NCI-H2029 treated with DMSO at 0.1 percent for 48 hours (cell line): ENCODE results near the gene ATRNL1.
"Not testable (repeated sequence)": the region's sequence is repeated elsewhere in the genome, so short reads cannot be mapped to it uniquely, and the experiment has no call there.

ENCODE experiments used
- DNase-seq: peaks from one replicate; lab custom pipeline; 2025; lab: John Stamatoyannopoulos, UW

ATRNL1 gene

DNA sequence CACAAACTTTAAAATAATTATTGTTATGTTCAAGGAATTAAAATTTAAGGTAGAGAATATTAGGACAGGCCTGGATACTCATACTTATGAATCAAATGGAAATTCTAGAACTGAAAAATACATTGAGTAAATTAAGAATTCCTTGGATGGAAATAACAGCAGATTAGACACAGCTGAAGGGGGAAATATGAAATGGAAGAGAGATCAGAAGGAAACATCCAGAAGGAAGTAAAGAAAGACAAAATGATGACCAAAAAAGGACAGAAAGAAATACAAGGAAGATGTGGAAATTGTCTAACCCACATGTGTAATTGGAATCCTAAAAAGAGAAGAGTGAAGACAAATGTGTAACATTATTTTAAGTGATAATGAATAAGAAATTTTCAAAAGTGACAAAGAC lies 128.9 kb downstream of the ATRNL1 start:
- no peak for DNase-seq

DNA sequence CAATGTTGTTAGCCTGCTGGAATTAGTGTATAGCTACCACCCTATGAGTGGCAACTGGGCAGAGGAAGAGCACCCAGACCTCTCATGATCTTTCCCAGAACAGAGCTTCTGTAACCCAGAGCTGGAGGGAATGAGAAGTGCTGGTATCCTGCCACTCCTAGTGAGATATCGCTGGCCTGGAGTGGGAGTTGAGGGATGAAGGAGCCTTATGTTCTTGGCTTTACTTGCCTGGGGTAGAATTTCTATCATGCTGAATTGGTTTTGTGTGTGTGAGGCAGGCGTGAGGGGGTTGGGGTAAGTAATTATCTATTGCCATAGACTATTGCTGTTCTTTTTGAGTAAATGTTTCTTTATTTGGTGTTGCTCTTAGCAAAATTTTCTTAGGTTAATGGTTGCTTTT lies 146.6 kb downstream of the ATRNL1 start:
- DNase-seq: no peak

DNA sequence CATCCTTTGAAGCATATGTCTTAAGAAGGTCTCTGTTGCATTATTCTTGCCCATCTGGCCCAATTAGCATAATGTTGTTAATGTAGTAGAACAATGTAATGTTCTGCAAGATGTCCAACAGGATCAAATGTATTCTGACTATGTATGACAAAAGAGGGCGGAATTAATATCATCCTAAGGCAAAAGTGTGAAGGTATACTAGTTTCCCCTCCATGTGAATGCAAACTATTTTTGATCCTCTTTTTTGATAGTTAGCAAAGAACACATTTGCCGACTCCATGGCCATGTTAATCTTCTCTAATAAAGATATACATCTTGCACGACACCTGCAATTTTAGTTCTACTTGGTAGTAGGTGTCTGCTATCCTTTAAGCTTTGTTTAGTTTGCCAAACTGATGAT lies 157.6 kb downstream of the ATRNL1 start:
- no peak for DNase-seq

DNA sequence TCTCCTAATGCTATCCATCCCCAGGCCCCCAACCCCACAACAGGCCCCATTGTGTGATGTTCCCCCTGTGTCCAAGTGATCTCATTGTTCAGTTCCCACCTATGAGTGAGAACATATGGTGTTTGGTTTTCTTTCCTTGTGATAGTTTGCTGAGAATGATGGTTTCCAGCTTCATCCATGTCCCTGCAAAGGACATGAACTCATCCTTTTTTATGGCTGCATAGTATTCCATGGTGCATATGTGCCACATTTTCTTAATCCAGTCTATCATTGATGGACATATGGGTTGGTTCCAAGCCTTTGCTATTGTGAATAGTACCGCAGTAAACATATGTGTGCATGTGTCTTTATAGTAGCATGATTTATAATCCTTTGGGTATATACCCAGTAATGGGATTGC lies 160.6 kb downstream of the ATRNL1 start:
- DNase-seq: not testable (repeated sequence)

DNA sequence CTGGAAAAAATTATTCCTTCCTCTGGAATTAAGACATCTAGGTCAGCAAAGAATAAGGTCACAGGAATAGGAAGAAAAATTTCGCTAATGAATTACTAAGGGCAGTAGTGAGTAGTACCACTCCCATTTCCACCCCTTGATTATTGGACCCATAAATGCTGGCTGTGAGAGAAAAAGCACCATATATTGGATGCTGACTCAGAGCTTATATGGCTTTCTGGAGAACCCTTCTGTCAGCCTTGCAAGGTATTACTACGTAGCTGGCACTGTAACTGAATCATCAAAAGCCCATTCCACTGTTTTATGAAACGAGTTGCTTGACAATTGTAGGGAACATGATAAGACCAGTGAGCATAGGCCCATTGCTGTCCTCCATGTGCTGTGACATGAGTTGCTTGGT lies 179.3 kb downstream of the ATRNL1 start:
- no peak for DNase-seq

DNA sequence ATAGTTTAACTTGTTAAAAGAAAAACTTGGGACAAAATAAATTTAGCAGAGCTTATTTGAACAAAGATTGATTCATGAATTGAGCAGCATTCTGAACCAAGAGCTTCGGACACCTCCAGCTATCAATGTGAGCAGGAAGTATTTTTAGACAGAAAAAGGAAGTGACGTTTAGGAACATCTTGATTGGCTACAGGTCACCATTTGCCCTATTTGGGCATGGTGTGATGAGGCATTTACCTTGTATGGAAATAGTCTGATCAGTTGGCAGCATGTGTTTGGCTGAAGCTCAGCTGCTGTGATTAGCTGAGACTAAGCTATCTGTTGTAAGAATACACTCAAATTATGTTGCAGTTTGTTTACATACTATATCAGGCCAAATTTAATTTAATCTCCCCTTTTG lies 185.1 kb downstream of the ATRNL1 start:
- no peak for DNase-seq

DNA sequence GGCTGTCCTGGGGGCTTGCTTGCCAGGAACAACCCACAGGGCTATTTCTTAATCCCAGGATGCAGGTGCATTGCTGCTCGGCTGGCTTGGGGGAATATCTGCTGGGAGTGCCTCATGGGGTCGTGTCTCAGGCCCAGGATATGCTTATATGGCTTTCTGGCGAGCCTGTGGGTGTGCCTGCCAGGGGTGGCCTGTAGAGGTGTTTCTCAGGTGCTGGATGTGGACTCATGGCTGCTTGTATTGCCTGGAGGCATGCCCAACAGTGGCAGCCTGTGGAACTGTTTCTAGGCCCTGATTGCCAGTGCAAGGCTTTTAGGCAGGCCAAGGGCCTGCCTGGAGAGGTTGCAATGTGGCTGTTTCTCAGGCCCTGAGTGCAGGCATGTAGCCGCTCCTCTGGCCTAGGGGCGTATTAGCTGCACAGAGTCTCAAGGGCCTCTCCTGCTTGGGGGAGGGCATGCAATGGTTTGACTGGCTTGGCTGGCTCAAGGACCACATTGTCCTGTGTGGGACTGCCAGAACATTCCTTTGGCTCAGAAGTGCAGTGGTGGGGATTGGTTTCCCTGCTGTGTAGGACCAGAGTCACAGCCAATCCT lies 202.1 kb downstream of the ATRNL1 start:
- DNase-seq: no peak

DNA sequence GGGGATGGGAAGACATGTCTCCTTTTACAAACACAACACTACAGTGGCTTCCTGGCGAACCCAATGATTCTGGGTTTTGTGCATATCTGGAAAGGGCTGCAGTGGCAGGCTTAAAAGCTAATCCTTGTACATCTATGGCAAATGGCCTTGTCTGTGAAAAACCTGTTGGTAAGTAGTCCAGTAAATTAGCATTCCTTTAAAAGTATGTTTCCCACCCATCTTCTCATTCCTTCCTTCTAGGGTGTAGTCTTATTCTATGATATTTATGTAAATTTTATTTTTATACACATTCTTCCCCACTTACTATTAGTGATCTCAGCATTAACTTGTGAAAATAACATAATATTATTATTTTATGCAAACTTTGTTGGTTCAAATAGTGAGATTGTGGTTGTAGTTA lies 206.9 kb downstream of the ATRNL1 start:
- no peak for DNase-seq

DNA sequence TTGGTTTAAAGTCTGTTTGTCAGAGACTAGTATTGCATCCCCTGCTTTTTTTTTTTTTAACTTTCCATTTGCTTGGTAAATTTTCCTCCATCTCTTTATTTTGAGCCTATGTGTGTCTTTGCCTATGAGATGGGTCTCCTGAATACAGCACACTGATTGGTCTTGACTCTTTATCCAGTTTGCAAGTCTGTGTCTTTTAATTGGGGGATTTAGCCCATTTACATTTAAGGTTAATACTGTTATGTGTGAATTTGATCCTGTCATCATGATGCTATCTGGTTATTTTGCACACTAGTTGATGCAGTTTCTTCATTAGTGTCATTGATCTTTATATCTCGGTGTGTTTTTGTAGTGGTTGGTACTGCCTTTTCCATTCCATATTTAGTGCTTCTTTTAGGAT lies 226.5 kb downstream of the ATRNL1 start:
- not testable (repeated sequence) for DNase-seq

DNA sequence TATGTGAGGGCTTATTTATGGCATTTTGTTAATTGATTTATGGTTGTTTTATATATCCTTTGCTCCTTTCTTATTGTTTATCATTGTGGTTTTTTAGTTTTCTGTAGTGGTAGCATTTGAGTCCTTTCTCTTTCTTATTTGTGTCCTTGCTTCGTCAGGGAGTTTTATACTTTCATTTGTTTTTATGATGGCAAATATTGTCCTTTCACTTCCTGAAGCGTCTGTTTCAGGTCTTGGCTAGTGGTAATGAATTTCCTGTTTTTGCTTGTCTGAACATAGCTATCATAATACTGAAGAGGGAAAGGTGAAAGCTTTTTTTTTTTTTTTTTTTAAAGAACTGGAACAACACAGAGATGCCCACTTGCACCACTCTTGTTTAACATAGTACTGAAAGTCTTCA lies 228.2 kb downstream of the ATRNL1 start:
- DNase-seq: no peak

DNA sequence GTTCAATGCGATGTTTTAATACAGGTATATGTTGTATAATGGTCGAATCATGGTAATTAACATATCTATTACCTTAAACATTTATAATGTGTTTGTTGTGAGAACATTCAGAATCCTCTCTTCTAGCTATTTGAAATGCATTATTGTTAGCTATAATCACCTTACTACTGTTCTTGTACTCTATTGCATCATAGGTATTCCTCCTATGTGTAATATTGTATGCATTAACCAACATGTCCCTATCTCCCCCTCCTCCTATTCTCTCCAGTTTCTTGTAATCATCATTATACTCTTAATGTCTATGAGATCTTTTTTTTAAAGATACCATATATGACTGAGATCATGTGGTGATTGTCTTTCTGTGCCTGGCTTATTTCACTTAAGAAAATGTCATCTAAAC lies 235.2 kb downstream of the ATRNL1 start:
- no peak for DNase-seq

DNA sequence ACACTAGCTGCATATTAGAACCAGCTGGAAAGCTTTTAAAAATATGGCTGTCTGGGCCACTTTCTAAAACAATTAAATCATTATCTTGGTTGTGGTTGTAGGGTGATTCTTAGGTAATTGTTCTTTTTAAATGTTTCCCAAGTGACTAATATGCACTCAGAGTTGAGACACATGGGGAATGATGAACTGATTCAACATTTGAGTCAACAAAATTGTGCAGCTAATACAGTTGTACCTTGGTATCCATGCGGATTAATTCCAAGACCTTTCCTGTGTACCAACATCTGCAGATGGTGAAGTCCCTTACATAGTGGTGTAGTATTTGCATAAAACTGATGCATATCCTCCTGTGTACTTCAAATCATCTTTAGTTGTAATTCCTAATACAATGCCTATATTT lies 242.2 kb downstream of the ATRNL1 start:
- DNase-seq: no peak

DNA sequence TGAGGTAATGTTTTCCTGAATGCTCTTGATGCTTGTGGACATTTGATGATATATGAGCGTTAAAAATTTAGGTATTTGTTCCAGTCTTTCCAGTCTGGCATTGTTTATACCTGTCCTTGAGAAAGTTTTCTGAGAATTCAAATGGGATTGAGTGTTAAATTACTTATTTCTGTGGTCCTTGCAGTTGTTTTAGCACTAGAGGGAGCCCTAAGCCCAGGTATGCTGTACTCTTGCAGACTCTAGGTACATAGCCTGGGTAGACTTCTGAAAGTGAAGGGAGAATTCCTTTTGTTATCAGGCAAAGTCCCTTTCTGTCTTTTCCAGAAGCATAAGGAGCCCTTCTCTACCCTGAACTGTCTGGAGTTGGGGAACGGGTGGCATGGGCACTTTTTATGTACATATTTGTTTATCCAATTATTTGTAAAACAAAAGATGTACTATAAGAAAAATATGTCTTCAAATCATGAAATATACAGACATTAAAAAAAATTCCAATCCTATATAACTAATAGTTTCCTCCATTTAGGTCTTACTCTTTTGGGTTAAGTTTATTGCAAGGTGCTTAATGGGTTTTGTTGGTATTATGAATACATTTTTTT lies 262.1 kb downstream of the ATRNL1 start:
- peak; percentile 13 for DNase-seq

DNA sequence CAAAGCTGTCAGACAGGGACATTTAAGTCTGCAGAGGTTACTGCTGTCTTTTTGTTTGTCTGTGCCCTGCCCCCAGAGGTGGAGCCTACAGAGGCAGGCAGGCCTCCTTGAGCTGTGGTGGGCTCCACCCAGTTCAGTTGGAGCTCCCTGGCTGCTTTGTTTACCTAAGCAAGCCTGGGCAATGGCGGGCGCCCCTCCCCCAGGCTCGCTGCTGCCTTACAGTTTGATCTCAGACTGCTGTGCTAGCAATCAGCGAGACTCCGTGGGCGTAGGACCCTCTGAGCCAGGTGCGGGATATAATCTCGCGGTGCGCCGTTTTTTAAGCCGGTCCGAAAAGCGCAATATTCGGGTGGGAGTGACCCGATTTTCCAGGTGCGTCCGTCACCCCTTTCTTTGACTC lies 274.8 kb downstream of the ATRNL1 start:
- not testable (repeated sequence) for DNase-seq

DNA sequence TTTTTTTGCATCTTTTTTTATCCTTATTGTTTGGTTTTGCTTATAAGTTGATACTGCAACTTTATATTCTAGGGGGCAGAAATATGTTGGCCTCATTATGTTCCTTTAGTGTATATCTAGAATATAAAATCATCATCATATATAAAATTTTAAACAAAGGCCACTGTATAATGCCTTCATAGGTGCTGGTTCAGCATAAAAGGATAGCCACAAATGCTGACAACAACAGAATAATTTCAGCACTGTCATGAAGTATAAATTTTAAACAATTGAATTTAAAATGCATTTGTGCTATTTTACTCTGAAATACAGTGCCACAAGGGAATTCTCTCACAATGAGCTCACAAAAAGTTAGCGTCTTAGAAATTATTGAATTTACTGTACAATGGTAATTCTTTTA lies 285.9 kb downstream of the ATRNL1 start:
- no peak for DNase-seq

DNA sequence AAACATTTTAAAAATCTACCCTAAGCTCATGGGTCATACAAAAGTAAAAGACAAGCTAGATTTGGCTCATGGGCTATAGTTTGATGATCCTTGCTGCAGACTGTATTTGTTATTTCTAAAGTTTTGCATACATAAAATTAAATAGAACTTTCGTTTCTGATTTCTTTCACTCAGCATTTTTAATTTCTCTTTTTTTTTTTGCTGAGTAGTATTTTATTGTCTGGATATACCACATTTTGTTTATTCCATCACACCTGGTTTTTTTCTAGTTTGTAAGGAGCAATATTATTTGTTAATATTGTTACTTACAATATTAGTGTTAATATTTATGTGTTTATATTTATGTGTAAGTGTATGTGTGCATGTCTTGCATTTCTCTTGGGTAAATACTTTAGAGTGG lies 291.5 kb downstream of the ATRNL1 start:
- DNase-seq: no peak

DNA sequence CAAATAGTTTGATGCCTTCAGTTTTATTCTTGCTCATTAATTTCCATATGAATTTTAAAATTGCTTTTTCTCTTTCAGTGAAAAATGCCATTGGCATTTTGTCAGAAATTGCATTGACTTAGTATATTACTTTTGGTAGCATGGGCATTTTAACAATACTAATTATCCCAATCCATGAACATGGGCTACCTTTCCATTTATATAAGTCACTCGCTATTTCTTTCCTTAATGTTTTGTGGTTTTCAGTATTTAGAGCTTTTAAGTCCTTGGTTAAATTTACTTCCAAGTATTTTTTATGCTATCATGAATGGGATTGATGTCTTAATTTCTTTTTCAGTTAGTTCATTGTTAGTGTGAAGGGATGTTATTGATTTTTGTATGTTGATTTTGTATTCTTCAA lies 297.4 kb downstream of the ATRNL1 start:
- no peak for DNase-seq

DNA sequence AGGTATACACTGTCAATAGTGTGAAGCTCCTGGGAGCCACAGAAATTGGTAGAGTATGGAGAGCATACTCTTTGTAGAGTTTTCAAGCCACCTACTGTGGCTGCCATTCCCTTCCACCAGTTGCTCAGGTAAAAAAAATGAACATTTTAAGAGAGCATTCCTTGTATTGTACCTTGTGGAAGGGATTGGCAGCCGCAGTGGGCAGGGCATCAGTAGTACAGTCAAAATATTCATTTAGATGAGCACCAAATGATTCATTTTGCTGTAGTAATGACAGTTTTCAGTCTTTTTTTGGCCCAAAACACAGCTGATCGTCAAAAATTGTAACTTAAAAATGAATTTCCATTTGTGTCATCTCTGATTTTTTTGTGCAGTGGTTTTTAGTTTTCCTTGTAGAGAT lies 304.9 kb downstream of the ATRNL1 start:
- no peak for DNase-seq

DNA sequence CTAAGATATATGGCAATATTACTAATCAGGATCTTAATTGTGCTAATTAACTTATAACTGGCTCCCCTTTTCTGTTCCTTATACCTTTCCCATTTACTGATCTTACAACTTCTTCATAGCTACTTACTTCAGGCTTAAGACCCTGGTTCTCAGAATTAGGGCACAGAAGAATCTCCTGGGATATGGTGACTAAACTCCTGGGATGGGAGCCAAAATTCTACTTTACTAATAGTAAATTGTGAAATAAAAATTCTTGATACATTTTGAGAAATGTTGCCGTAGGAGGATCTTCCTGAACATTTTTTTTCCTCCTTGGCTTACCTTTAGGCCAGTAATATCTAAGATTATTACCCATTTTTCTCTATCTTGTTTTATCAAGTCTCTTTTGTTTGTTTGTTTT lies 309.5 kb downstream of the ATRNL1 start:
- no peak for DNase-seq

DNA sequence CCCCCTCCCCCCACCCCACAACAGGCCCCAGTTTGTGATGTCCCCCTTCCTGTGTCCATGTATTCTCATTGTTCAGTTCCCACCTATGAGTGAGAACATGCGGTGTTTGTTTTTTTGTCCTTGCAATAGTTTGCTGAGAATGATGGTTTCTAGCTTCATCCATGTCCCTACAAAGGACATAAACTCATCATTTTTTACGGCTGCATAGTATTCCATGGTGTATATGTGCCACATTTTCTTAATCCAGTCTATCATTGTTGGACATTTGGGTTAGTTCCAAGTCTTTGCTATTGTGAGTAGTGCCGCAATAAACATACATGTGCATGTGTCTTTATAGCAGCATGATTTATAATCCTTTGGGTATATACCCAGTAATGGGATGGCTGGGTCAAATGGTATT lies 312.7 kb downstream of the ATRNL1 start:
- not testable (repeated sequence) for DNase-seq

DNA sequence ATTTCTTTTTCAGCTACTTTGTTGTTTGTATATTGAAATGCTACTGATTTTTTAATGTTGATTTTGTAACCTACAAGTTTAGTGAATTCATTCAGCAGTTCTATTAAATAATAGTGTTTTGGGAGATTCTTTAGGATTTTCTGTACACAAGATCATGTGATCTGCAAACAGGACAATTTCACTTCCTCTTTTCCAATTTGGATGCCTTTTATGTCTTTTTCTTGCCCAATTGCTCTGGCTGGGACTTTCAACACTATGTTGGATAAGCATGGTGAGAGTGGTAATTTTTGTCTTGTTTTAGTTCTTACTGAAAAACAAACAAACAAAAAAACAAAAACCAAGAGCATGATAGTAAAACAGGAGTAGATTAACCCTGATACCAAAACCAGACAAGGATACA lies 316.2 kb downstream of the ATRNL1 start:
- no peak for DNase-seq

DNA sequence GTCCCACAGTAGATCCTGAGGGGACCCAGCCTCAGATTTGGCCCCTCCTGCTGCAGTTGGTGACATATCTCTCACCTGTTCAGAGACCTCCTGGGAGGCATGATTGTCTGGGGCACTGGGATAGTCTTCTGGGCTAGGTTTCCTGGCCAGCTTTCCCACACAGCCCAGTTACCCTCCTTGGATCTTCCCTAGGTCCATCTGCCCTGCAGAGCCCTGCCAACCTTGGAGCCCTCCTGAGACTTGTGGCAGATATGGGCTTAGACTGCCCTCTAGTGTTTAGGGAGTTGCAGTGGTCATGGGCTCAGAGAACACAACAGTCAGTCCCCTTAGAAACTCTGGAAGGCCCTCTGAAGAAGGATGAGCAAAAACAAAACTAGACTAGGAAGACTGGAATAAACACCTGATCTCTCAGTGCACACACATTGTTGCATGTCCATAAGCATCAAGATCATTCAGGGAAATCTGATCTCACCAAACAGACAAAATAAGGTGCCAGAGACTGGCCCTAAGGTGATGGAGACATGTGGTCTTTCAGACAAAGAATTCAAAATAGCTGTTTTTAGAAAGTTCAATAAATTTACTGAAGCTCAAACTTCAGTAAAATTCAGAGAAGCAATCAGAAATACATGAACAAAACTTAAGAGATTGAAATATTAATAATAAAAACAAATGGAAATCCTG lies 324.6 kb downstream of the ATRNL1 start:
- DNase-seq: no peak

DNA sequence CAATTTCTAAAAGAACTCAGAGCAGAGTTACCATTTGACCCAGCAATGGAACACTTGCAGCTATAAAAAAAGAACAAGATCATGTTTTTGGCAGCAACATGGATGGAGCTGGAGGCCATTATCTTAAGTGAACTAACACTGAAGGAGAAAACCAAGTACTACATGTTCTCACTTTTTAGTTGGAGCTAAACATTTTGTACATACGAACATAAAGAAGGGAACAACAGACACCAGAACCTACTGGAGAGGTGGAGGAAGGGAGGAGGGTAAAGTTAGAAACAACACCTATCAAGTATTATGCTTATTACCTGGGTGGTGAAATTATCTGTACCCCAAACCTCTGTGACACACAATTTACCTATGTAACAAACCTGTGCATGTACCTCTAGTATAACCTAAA lies 329.5 kb downstream of the ATRNL1 start:
- no peak for DNase-seq

DNA sequence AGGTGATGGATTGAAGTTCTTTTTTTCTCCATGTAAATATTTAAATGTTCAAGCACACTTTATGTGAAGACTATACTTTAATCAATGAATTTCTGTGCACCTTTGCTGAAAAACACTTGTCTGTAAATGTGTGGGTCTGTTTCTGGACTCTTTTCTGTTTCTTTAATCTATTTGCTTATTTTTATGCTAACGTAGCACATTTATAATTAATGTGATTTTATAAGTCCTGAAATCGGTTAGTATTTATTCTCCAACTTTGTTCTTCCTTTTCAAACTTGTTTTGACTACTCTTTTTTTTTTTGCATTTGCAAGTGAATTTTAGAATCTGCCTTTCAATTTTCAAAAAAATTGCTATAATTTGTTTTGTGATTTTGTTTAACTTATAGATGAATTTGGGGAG lies 334.4 kb downstream of the ATRNL1 start:
- no peak for DNase-seq
